ENCODE measurements around the gene RELB.

GRCh38 chr19:45076029-45076850, 75.0 kb downstream of the RELB start, which contains the start of gene ZNF296:
- no peak for TF ChIP-seq CTCF (IDR thresholded peaks at IDR 0.05)
- TF ChIP-seq POLR2A (IDR thresholded peaks at IDR 0.05): no peak
